GM12801 (cell line): ENCODE results near the gene LPXN.

Experiments
- CTCF ChIP-seq: IDR thresholded peaks from one replicate; pipeline ENCODE4 v1.5.1; 2011; ENCODE audit warnings: control low read depth; ENCODE audit not compliant: insufficient read length; ENCODE audit errors: extremely low read depth

LPXN gene

GRCh38 chr11:58498464-58498863 lies 77.2 kb downstream of the LPXN start:
- no peak for TF ChIP-seq CTCF

GRCh38 chr11:58497951-58498350 lies 77.7 kb downstream of the LPXN start:
- TF ChIP-seq CTCF: no peak

DNA sequence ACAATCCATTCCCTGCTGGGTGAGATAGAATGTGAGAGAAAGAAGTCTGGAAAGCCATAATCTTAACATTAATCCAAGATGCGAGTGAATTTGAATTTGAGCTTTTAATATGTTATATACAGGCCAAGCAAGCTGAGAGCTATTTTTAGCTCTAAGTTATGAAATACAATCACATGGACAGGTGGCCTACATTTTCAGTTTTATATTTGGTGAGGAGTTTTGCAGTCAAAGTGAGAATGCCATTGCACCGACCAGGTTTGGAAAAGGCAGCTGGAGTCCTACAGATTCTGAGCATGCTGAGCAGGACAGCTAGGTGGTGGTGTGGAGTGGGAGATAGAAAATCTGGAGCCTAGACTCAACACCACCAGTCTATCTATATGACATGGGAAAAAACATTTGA lies 79.8 kb downstream of the LPXN start:
- TF ChIP-seq CTCF: no peak

GRCh38 chr11:58494101-58494500 lies 81.6 kb downstream of the LPXN start:
- TF ChIP-seq CTCF: no peak

- TF ChIP-seq CTCF: no peak
Observed at GRCh38 chr11:58493676-58494075, 82.0 kb downstream of the LPXN start.

DNA sequence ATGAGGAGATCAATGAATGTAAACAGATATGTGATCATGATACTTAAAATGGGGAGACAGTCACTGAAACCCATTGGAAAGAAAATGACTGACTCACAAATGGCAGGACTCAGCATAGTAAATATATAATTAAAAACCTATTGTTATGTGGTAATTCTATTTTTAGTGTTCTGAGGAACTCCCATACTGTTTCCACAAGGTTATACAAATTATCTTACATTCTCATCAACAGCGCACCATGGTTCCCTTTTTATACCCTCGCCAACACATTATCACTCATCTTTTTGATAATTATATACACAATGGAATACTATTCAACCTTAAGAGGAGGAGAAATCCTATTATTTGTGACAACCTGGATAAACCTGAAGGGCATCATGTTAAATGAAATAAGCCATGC lies 84.8 kb downstream of the LPXN start:
- no peak for TF ChIP-seq CTCF

DNA sequence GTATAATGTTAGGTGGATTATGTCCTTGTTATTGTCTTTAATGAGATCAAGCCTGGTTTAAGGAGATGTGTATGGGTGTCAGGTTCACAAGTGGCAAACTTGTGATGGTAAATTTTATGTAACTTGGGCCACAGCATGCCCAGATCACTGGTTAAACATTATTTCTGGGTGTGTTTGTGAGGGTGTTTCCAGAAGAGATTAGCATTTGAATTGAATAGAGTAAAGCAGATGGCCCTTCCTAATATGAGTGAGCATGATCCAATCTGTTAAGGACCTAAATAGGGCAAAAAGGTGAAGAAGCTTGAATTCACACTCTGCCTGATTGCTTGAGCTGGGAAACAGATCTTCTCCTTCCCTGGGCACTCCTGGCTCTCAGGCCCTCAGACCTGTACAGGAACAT lies 88.5 kb downstream of the LPXN start:
- no peak for TF ChIP-seq CTCF

DNA sequence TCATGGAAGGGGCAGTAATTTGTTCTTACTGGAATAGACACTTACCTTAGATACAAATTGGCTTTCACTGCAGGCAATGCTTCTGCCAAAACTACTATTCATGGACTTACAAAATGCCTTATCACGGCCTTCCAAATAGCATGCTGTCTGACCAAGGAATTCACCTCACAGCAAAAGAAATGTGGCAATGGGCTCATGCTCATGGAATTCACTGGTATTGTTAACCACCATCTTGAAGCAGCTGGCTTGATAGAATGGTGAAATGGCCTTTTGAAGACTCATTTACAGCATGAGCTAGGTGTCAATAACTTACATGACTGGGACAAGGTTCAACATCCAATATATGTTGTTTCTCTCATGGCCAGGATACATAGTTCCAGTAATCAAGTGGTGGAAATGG lies 89.7 kb downstream of the LPXN start:
- no peak for TF ChIP-seq CTCF
